Esophagus squamous epithelium (tissue), 4 donors: ENCODE results near the gene CDK8.
A peak's percentile ranks its signal among the peaks of the same experiment; 100 is the strongest.

Experiments used
- CTCF ChIP-seq, 6 experiments: fragments of 450-650 bp in 4 of 6; fragments of 200-600 bp in 2 of 6; sonication (generic) in 2 of 6; IDR thresholded peaks; one replicate each; pipeline ENCODE4 v1.5.1; 2016 to 2019; ENCODE audit warnings: antibody characterized with exemption in 6 of 6, mild to moderate bottlenecking in 4 of 6, moderate library complexity in 4 of 6
- POLR2A ChIP-seq, 4 donors: fragments of 450-650 bp; IDR thresholded peaks; one replicate each; pipeline ENCODE4 v1.6.1; 2017; ENCODE audit warnings: antibody characterized with exemption in 4 of 4, mild to moderate bottlenecking in 4 of 4, moderate library complexity in 3 of 4

GRCh38 chr13:26253787-26254582 lies at the start of gene CDK8:
- TF ChIP-seq CTCF (IDR thresholded peaks at IDR 0.05): no peak
- peak in 3 of 4 donors; percentile 9 to 68 (median 63) for TF ChIP-seq POLR2A (IDR thresholded peaks at IDR 0.05)
